GM21528 (cell line): ENCODE measurements around the gene EPHA1.

Experiments
- ATAC-seq: cut with Tn5 transposase; IDR thresholded peaks from one replicate; pipeline ENCODE4 v1.9.1; 2021; ENCODE audit warnings: mild to moderate bottlenecking, moderate library complexity; ENCODE audit not compliant: unreplicated experiment, low FRiP score

Gene EPHA1

GRCh38 chr7:143408686-143409561, at the start of gene EPHA1:
Gene EPHA1 (minus strand): TSS chr7:143408856. CDS start chr7:143408805, 51 bp downstream.
- no peak for ATAC-seq

GRCh38 chr7:143458263-143458662, 49.6 kb upstream of the EPHA1 start:
- ATAC-seq, result no peak

- ATAC-seq, result no peak
Measured at GRCh38 chr7:143456992-143457793, 48.5 kb upstream of the EPHA1 start.

GRCh38 chr7:143455942-143456341, 47.3 kb upstream of the EPHA1 start:
- no peak for ATAC-seq

GRCh38 chr7:143455491-143455890, 46.8 kb upstream of the EPHA1 start:
- ATAC-seq, result no peak

GRCh38 chr7:143454091-143454680, 45.5 kb upstream of the EPHA1 start:
- ATAC-seq, result no peak

GRCh38 chr7:143452495-143452894, 43.8 kb upstream of the EPHA1 start:
- no peak for ATAC-seq

- ATAC-seq, result no peak
Measured at GRCh38 chr7:143451746-143452145, 43.1 kb upstream of the EPHA1 start.

GRCh38 chr7:143451122-143451521, 42.5 kb upstream of the EPHA1 start:
- ATAC-seq, result no peak

GRCh38 chr7:143449793-143450192, 41.1 kb upstream of the EPHA1 start:
- ATAC-seq, result no peak

GRCh38 chr7:143448429-143448828, 39.8 kb upstream of the EPHA1 start:
- no peak for ATAC-seq

GRCh38 chr7:143447466-143447865, 38.8 kb upstream of the EPHA1 start:
- ATAC-seq, result no peak

GRCh38 chr7:143444785-143445184, 36.1 kb upstream of the EPHA1 start:
- ATAC-seq, result no peak

GRCh38 chr7:143444063-143444782, 35.6 kb upstream of the EPHA1 start:
- ATAC-seq, result no peak

GRCh38 chr7:143443153-143443552, 34.5 kb upstream of the EPHA1 start, which contains the start of gene TAS2R60:
Gene TAS2R60 (plus strand): TSS chr7:143443453. CDS start chr7:143443453, 0 bp downstream.
- no peak for ATAC-seq

GRCh38 chr7:143439866-143440265, 31.2 kb upstream of the EPHA1 start:
- no peak for ATAC-seq

- ATAC-seq, result peak; percentile 47
Measured at GRCh38 chr7:143437578-143437977, 28.9 kb upstream of the EPHA1 start.

GRCh38 chr7:143436325-143436946, 27.8 kb upstream of the EPHA1 start:
- peak; percentile 86 for ATAC-seq

- ATAC-seq, result no peak
Measured at GRCh38 chr7:143435266-143435665, 26.6 kb upstream of the EPHA1 start.

GRCh38 chr7:143434660-143435059, 26.0 kb upstream of the EPHA1 start:
- no peak for ATAC-seq
